ENCODE data around the gene VTI1B.

DNA sequence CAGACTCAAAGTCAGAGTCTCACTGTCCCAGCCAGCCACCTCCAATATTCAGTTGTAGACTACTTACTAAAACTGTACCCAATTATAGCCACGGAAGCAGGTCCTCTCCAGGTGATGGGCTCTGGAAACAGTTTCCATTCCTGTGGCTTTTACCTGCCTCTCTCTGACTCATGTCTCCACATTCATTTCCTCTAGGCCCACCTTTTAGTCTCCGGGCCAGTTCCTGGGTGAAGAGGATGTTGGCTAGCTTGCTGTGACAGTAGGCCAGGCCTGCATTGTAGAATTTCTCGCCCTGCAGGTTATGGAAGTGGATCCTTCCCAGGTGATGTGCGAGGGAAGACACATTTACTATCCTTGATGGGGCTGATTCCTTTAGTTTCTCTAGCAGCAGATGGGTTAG lies 15.6 kb upstream of the VTI1B start:
- no peak for TF ChIP-seq CTCF (IDR thresholded peaks at IDR 0.05; ENCODE audit: poor library complexity)
- TF ChIP-seq EZH2 (IDR thresholded peaks at IDR 0.05; ENCODE audit: borderline replicate concordance): no peak
